ENCODE results near the gene CELF4.

GRCh38 chr18:37222354-37222998 is 343.1 kb downstream of the CELF4 start:
- TF ChIP-seq EZH2phosphoT487 (IDR thresholded peaks at IDR 0.05; ENCODE audit: insufficient read depth, low read depth) = no peak
- no peak for TF ChIP-seq EZH2 (IDR thresholded peaks at IDR 0.05; ENCODE audit: insufficient read depth, poor library complexity, severe bottlenecking)

Data from GM23248 (cell line).